Mesendoderm (in vitro differentiated cells): ENCODE measurements around the gene AHCYL2. TPM values are rescaled to one million over a fixed set of nuclear protein-coding genes. Genes with fewer than 3 reads are reported as not detected.

ENCODE experiments used
- small RNA-seq: library from polyadenylated mRNA; stranded (forward); fragments of <200 nt; extraction: miRNeasy Mini kit (QIAGEN cat#:217004); gene quantifications from one replicate; pipeline ENCODE3, GENCODE V24; 2013; ENCODE audit not compliant: insufficient read depth

Gene AHCYL2

Small RNA genes lying within 50 kb of the gene (small RNA-seq; reads per million reads assigned to genes)
- not detected for gene AC009244.1
- gene SNRPGP3: not detected
